ENCODE measurements around the gene URB1. TPM values are rescaled to one million over a fixed set of nuclear protein-coding genes. Genes with fewer than 3 reads are reported as not detected.

Gene URB1
- total and polyA plus RNA-seq, 4 donors: 3.7 to 17.6 (median 11.4) TPM

GRCh38 chr21:32329331-32329730 is 63.5 kb downstream of the URB1 start:
- Histone ChIP-seq H3K9me3 (ENCODE audit: control insufficient read depth in 4 of 4, insufficient read depth in 3 of 4, low read length in 3 of 4) (no peaks in the 10 kb centered on the region), H3K4me3 (no peak overlapping the region), H3K36me3 (ENCODE audit: control insufficient read depth in 4 of 4, insufficient read depth in 4 of 4, low read length in 4 of 4) (peaks cover 22 to 38% (median 27%) of the 10 kb centered on the region in 4 donors), H3K9ac (ENCODE audit: insufficient read depth in 1 of 2, low read length in 2 of 2) (no peak overlapping the region), H3K27ac (ENCODE audit: low read depth in 1 of 2, low read length in 1 of 2) (peak overlapping the region in 1 of 2 donors; percentile 24), H3K27me3 (ENCODE audit: control insufficient read depth in 3 of 3, insufficient read depth in 3 of 3, low read length in 2 of 3) (no peaks in the 10 kb centered on the region), H3K4me1 (ENCODE audit: control insufficient read depth in 5 of 5, insufficient read depth in 5 of 5, low read length in 5 of 5) (peaks cover 0 to 4% (median 0%) of the 10 kb centered on the region in 5 donors)
- DNase-seq (peak in 2 of 3 donors; percentile 6 to 49), ATAC-seq (ENCODE audit: insufficient read depth, low FRiP score) (no peak)
- WGBS, 2 donors: 68 to 72% methylated on average over 2 of the region's 2 CpGs
- no peak for TF ChIP-seq CTCF (IDR thresholded peaks at IDR 0.05; ENCODE audit: control extremely low read depth, extremely low read depth)

- H3K4me3 ChIP-seq: no peak overlapping the region
- DNase-seq: peak in 2 of 3 donors; percentile 18 to 56
- WGBS, 2 donors: 59 to 76% methylated on average over 3 of the region's 3 CpGs
Observed at GRCh38 chr21:32328595-32328994, 64.2 kb downstream of the URB1 start.

GRCh38 chr21:32325706-32326105 is 67.1 kb downstream of the URB1 start:
- no peak overlapping the region for H3K27ac ChIP-seq (ENCODE audit: low read depth in 1 of 2, low read length in 1 of 2)
- 87 to 90% methylated on average over 8 of the region's 8 CpGs for WGBS, 2 donors
- peaks cover 30 to 42% (median 39%) of the 10 kb centered on the region in 4 donors for H3K36me3 ChIP-seq (ENCODE audit: control insufficient read depth in 4 of 4, insufficient read depth in 4 of 4, low read length in 4 of 4)

More at GRCh38 chr21:32328595-32328994, 64.2 kb downstream of the URB1 start:
- peaks cover 0 to 4% (median 0%) of the 10 kb centered on the region in 5 donors for H3K4me1 ChIP-seq (ENCODE audit: control insufficient read depth in 5 of 5, insufficient read depth in 5 of 5, low read length in 5 of 5)
- peaks cover 22 to 38% (median 29%) of the 10 kb centered on the region in 4 donors for H3K36me3 ChIP-seq (ENCODE audit: control insufficient read depth in 4 of 4, insufficient read depth in 4 of 4, low read length in 4 of 4)
- no peak for ATAC-seq (ENCODE audit: insufficient read depth, low FRiP score)
- no peak overlapping the region for H3K9ac ChIP-seq (ENCODE audit: insufficient read depth in 1 of 2, low read length in 2 of 2)
- no peak overlapping the region for H3K27ac ChIP-seq (ENCODE audit: low read depth in 1 of 2, low read length in 1 of 2)
- H3K9me3 ChIP-seq (ENCODE audit: control insufficient read depth in 4 of 4, insufficient read depth in 3 of 4, low read length in 3 of 4): no peaks in the 10 kb centered on the region
- TF ChIP-seq CTCF (IDR thresholded peaks at IDR 0.05; ENCODE audit: control extremely low read depth, extremely low read depth): no peak
- H3K27me3 ChIP-seq (ENCODE audit: control insufficient read depth in 3 of 3, insufficient read depth in 3 of 3, low read length in 2 of 3): no peaks in the 10 kb centered on the region

More at GRCh38 chr21:32325706-32326105, 67.1 kb downstream of the URB1 start:
- H3K27me3 ChIP-seq (ENCODE audit: control insufficient read depth in 3 of 3, insufficient read depth in 3 of 3, low read length in 2 of 3): no peaks in the 10 kb centered on the region
- no peak for ATAC-seq (ENCODE audit: insufficient read depth, low FRiP score)
- no peak for DNase-seq
- H3K9ac ChIP-seq (ENCODE audit: insufficient read depth in 1 of 2, low read length in 2 of 2): no peak overlapping the region
- H3K9me3 ChIP-seq (ENCODE audit: control insufficient read depth in 4 of 4, insufficient read depth in 3 of 4, low read length in 3 of 4): no peaks in the 10 kb centered on the region
- peaks cover 0 to 4% (median 0%) of the 10 kb centered on the region in 5 donors for H3K4me1 ChIP-seq (ENCODE audit: control insufficient read depth in 5 of 5, insufficient read depth in 5 of 5, low read length in 5 of 5)
- TF ChIP-seq CTCF (IDR thresholded peaks at IDR 0.05; ENCODE audit: control extremely low read depth, extremely low read depth): no peak
- H3K4me3 ChIP-seq: no peak overlapping the region
